ENCODE measurements around the gene RSPRY1. TPM values are rescaled to one million over a fixed set of nuclear protein-coding genes. Genes with fewer than 3 reads are reported as not detected.

RSPRY1 gene
- total RNA-seq, 1 experiment from 2014 or later: 57.7 TPM

GRCh38 chr16:57163842-57164241 is 22.3 kb upstream of the RSPRY1 start:
- H3K9me3 Mint-ChIP-seq (ENCODE audit: unreplicated experiment): no peaks in the 10 kb centered on the region
- H3K27me3 ChIP-seq (replicated peaks; ENCODE audit: control insufficient read depth, insufficient read depth, low read length): no peaks in the 10 kb centered on the region
- ChIA-PET POLR2A (no interaction called here), CTCF (interaction anchor here (0.6 kb wide), 1 partner anchor 46 kb away, joined by 6 read pairs; no protein-coding TSS in a partner anchor)
- no peaks in the 10 kb centered on the region for H3K4me1 Mint-ChIP-seq (ENCODE audit: low read depth, unreplicated experiment)
- intact Hi-C loops (cut with micrococcal nuclease; ENCODE audit: unreplicated experiment): no loop called here
- peaks cover 5% of the 10 kb centered on the region for H3K36me3 ChIP-seq (ENCODE audit: control insufficient read depth, insufficient read depth, low read length)
- TF ChIP-seq CTCF (IDR thresholded peaks at IDR 0.05; ENCODE audit: insufficient read depth in 1 of 2, low read depth in 1 of 2, low read length in 1 of 2, severe bottlenecking in 1 of 2, unreplicated experiment in 1 of 2): no peak
- no peaks in the 10 kb centered on the region for H3K9me3 ChIP-seq
- H3K27ac Mint-ChIP-seq (ENCODE audit: unreplicated experiment): no peak overlapping the region
- no peaks in the 10 kb centered on the region for H3K27me3 Mint-ChIP-seq (ENCODE audit: insufficient read depth, unreplicated experiment)
- H3K36me3 Mint-ChIP-seq (ENCODE audit: insufficient read depth, unreplicated experiment): peaks cover 81% of the 10 kb centered on the region
- H3K4me3 ChIP-seq (ENCODE audit: low read depth, low read length): no peak overlapping the region
- DNase-seq: no peak
- H3K4me1 ChIP-seq: no peaks in the 10 kb centered on the region
- H3K4me3 Mint-ChIP-seq (ENCODE audit: unreplicated experiment): no peak overlapping the region
- no TSS peak for BruUV-seq (replicated peaks)

GRCh38 chr16:57165483-57165882 is 20.6 kb upstream of the RSPRY1 start:
- BruUV-seq (replicated peaks): no TSS peak
- Mint-ChIP-seq H3K9me3 (ENCODE audit: unreplicated experiment) (no peaks in the 10 kb centered on the region), H3K4me1 (ENCODE audit: low read depth, unreplicated experiment) (no peaks in the 10 kb centered on the region), H3K27ac (ENCODE audit: unreplicated experiment) (no peak overlapping the region), H3K27me3 (ENCODE audit: insufficient read depth, unreplicated experiment) (no peaks in the 10 kb centered on the region), H3K4me3 (ENCODE audit: unreplicated experiment) (no peak overlapping the region), H3K36me3 (ENCODE audit: insufficient read depth, unreplicated experiment) (peaks cover 79% of the 10 kb centered on the region)
- H3K27me3 ChIP-seq (replicated peaks; ENCODE audit: control insufficient read depth, insufficient read depth, low read length): no peaks in the 10 kb centered on the region
- intact Hi-C loops (cut with micrococcal nuclease; ENCODE audit: unreplicated experiment): loop anchor here (5.0 kb wide), 1 partner anchor 203 kb away; the partner anchor contains the start of gene CETP
- no peaks in the 10 kb centered on the region for H3K4me1 ChIP-seq
- H3K36me3 ChIP-seq (ENCODE audit: control insufficient read depth, insufficient read depth, low read length): peaks cover 6% of the 10 kb centered on the region
- ChIA-PET POLR2A (no interaction called here), CTCF (no interaction called here)
- no peak for TF ChIP-seq CTCF (IDR thresholded peaks at IDR 0.05; ENCODE audit: insufficient read depth in 1 of 2, low read depth in 1 of 2, low read length in 1 of 2, severe bottlenecking in 1 of 2, unreplicated experiment in 1 of 2)
- no peak for DNase-seq
- no peaks in the 10 kb centered on the region for H3K9me3 ChIP-seq
- no peak overlapping the region for H3K4me3 ChIP-seq (ENCODE audit: low read depth, low read length)

- TF ChIP-seq CTCF (IDR thresholded peaks at IDR 0.05; ENCODE audit: insufficient read depth in 1 of 2, low read depth in 1 of 2, low read length in 1 of 2, severe bottlenecking in 1 of 2, unreplicated experiment in 1 of 2): no peak
- no TSS peak for BruUV-seq (replicated peaks)
- Histone ChIP-seq H3K9me3 (no peaks in the 10 kb centered on the region), H3K27me3 (replicated peaks; ENCODE audit: control insufficient read depth, insufficient read depth, low read length) (no peaks in the 10 kb centered on the region), H3K4me3 (ENCODE audit: low read depth, low read length) (no peak overlapping the region), H3K36me3 (ENCODE audit: control insufficient read depth, insufficient read depth, low read length) (peaks cover 6% of the 10 kb centered on the region), H3K4me1 (no peaks in the 10 kb centered on the region)
- H3K27ac Mint-ChIP-seq (ENCODE audit: unreplicated experiment): no peak overlapping the region
- POLR2A ChIA-PET: no interaction called here
- no peaks in the 10 kb centered on the region for H3K27me3 Mint-ChIP-seq (ENCODE audit: insufficient read depth, unreplicated experiment)
- H3K9me3 Mint-ChIP-seq (ENCODE audit: unreplicated experiment): no peaks in the 10 kb centered on the region
- no peak overlapping the region for H3K4me3 Mint-ChIP-seq (ENCODE audit: unreplicated experiment)
- H3K36me3 Mint-ChIP-seq (ENCODE audit: insufficient read depth, unreplicated experiment): peaks cover 79% of the 10 kb centered on the region
- no peaks in the 10 kb centered on the region for H3K4me1 Mint-ChIP-seq (ENCODE audit: low read depth, unreplicated experiment)
- intact Hi-C loops (cut with micrococcal nuclease; ENCODE audit: unreplicated experiment): loop anchor here (5.0 kb wide), 1 partner anchor 204 kb away; the partner anchor contains the start of gene CETP
- no peak for DNase-seq
- CTCF ChIA-PET: interaction anchor here (0.6 kb wide), 1 partner anchor 33 kb away, joined by 4 read pairs; no protein-coding TSS in a partner anchor
These were observed 20.2 kb upstream of the RSPRY1 start for GRCh38 chr16:57165938-57166337.

All from Caco-2 (cell line).